Measurements from ENCODE around the gene OR2A14.
A peak's percentile ranks its signal among the peaks of the same experiment; 100 is the strongest.
"Not testable (repeated sequence)": the region's sequence is repeated elsewhere in the genome, so short reads cannot be mapped to it uniquely, and the experiment has no call there.

OR2A14 gene

DNA sequence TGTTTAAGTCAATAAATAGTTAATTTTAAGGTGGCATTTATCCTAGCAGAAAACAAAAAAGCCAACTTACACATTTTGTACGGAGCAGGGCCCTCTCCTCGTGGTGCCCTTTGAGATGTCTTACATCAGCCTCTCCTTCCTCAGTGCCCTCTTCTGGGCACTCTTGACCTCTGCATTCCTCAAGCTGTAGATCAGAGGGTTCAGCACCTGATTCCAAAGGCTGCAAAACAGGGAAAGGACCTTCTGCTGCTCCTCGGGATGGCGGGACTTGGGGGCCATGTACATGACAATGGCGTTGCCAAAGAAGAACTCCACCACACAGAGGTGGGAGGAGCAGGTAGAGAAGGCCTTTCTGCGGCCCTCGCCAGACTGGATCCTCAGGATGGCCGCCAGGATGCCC lies 4.6 kb upstream of the OR2A14 start:
- DNase-seq = no peak
- Histone ChIP-seq H4K91ac (ENCODE audit: low read depth, low read length) (no peak overlapping the region), H3K4me1 (ENCODE audit: control insufficient read depth in 1 of 2, insufficient read depth in 2 of 2, low read length in 2 of 2) (no peaks in the 10 kb centered on the region), H3K27me3 (ENCODE audit: insufficient read depth, low read length) (no peaks in the 10 kb centered on the region), H3K4ac (ENCODE audit: low read depth, low read length) (no peak overlapping the region), H2BK5ac (ENCODE audit: low read depth, low read length, poor library complexity) (no peak overlapping the region), H3K14ac (ENCODE audit: low read length) (no peak overlapping the region), H2AK5ac (ENCODE audit: low read length) (no peak overlapping the region), H4K12ac (ENCODE audit: low read depth, low read length) (no peak overlapping the region), H4K8ac (ENCODE audit: low read depth, low read length) (no peak overlapping the region), H3K27ac (ENCODE audit: low read depth, low read length) (no peak overlapping the region), H2BK12ac (ENCODE audit: low read length) (no peak overlapping the region), H2AFZ (ENCODE audit: insufficient read depth, low read length, poor library complexity) (no peak overlapping the region), H3K4me3 (ENCODE audit: low read depth, low read length) (no peak overlapping the region), H2BK120ac (ENCODE audit: insufficient read depth, low read length, poor library complexity) (no peak overlapping the region), H3K9me3 (ENCODE audit: insufficient read depth, low read depth, low read length) (no peaks in the 10 kb centered on the region), H3K18ac (ENCODE audit: low read length) (no peak overlapping the region), H3K23ac (ENCODE audit: low read length) (no peak overlapping the region), H3K79me1 (ENCODE audit: low read length) (no peaks in the 10 kb centered on the region), H3K79me2 (ENCODE audit: control insufficient read depth, insufficient read depth, low read length, poor library complexity) (no peaks in the 10 kb centered on the region), H3K9ac (ENCODE audit: low read length) (no peak overlapping the region), H3K4me2 (ENCODE audit: low read length) (no peak overlapping the region), H3K36me3 (ENCODE audit: control insufficient read depth in 1 of 2, insufficient read depth in 2 of 2, low read length in 2 of 2) (no peaks in the 10 kb centered on the region)
- no CpG with 5 or more reads among the region's 8 CpGs for WGBS (ENCODE audit: extremely low coverage, insufficient coverage, insufficient read length)

DNA sequence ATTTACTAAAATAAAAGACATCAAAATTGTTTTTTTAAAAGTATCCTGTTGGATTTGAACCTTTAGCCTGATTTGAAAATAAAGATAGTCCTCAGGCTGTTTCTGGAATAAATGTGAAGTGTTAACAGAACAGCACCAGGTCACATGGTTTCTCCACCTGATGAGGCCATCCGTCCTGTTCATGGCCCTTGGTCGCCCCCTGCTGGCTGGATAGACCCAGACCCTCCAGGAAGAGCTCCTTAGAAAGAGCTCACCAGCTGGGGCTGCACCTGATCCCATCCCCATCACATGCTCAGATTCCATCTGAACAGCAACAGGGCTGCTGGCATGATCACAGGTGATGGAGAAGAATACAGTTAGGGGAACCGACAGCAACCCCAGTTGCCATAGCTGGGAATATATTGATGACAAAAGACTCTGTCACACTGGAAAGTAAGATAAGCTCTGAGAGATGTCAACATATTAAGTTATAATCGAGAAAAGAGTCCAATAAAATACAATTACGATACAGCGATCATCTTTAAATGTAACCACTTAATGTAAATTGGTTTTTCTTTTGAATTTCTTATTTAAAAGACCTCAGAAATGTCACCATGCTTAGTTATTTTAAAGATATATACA lies 4.8 kb downstream of the OR2A14 start:
- Histone ChIP-seq H3K79me1 (ENCODE audit: low read length) (no peaks in the 10 kb centered on the region), H2BK120ac (ENCODE audit: insufficient read depth, low read length, poor library complexity) (no peak overlapping the region), H3K14ac (ENCODE audit: low read length) (no peak overlapping the region), H4K91ac (ENCODE audit: low read depth, low read length) (no peak overlapping the region), H2AFZ (ENCODE audit: insufficient read depth, low read length, poor library complexity) (no peak overlapping the region), H3K4ac (ENCODE audit: low read depth, low read length) (no peak overlapping the region), H2AK5ac (ENCODE audit: low read length) (no peak overlapping the region), H2BK5ac (ENCODE audit: low read depth, low read length, poor library complexity) (no peak overlapping the region), H2BK12ac (ENCODE audit: low read length) (no peak overlapping the region), H3K18ac (ENCODE audit: low read length) (no peak overlapping the region), H3K27me3 (ENCODE audit: insufficient read depth, low read length) (no peaks in the 10 kb centered on the region), H3K23ac (ENCODE audit: low read length) (no peak overlapping the region), H3K9ac (ENCODE audit: low read length) (no peak overlapping the region), H3K4me3 (ENCODE audit: low read depth, low read length) (no peak overlapping the region), H3K27ac (ENCODE audit: low read depth, low read length) (no peak overlapping the region), H4K8ac (ENCODE audit: low read depth, low read length) (no peak overlapping the region), H3K9me3 (ENCODE audit: insufficient read depth, low read depth, low read length) (no peaks in the 10 kb centered on the region), H3K4me1 (ENCODE audit: control insufficient read depth in 1 of 2, insufficient read depth in 2 of 2, low read length in 2 of 2) (no peaks in the 10 kb centered on the region), H4K12ac (ENCODE audit: low read depth, low read length) (no peak overlapping the region), H3K4me2 (ENCODE audit: low read length) (no peak overlapping the region), H3K79me2 (ENCODE audit: control insufficient read depth, insufficient read depth, low read length, poor library complexity) (no peaks in the 10 kb centered on the region), H3K36me3 (ENCODE audit: control insufficient read depth in 1 of 2, insufficient read depth in 2 of 2, low read length in 2 of 2) (no peaks in the 10 kb centered on the region)
- no CpG with 5 or more reads among the region's 6 CpGs for WGBS (ENCODE audit: extremely low coverage, insufficient coverage, insufficient read length)
- DNase-seq = peak; percentile 84 to 91

DNA sequence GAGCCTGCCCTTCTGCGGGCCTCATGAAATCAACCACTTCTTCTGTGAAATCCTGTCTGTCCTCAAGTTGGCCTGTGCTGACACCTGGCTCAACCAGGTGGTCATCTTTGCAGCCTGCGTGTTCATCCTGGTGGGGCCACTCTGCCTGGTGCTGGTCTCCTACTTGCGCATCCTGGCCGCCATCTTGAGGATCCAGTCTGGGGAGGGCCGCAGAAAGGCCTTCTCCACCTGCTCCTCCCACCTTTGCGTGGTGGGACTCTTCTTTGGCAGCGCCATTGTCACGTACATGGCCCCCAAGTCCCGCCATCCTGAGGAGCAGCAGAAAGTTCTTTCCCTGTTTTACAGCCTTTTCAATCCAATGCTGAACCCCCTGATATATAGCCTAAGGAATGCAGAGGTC lies 6.6 kb downstream of the OR2A14 start:
- H2BK5ac ChIP-seq (ENCODE audit: low read depth, low read length, poor library complexity); H3K79me1 ChIP-seq (ENCODE audit: low read length); H3K9ac ChIP-seq (ENCODE audit: low read length); H3K9me3 ChIP-seq (ENCODE audit: insufficient read depth, low read depth, low read length); H2BK12ac ChIP-seq (ENCODE audit: low read length); H3K4me3 ChIP-seq (ENCODE audit: low read depth, low read length); H3K14ac ChIP-seq (ENCODE audit: low read length); H4K8ac ChIP-seq (ENCODE audit: low read depth, low read length); H2AFZ ChIP-seq (ENCODE audit: insufficient read depth, low read length, poor library complexity); H3K36me3 ChIP-seq (ENCODE audit: control insufficient read depth in 1 of 2, insufficient read depth in 2 of 2, low read length in 2 of 2); H4K12ac ChIP-seq (ENCODE audit: low read depth, low read length); H3K79me2 ChIP-seq (ENCODE audit: control insufficient read depth, insufficient read depth, low read length, poor library complexity); H3K4me1 ChIP-seq (ENCODE audit: control insufficient read depth in 1 of 2, insufficient read depth in 2 of 2, low read length in 2 of 2); H3K23ac ChIP-seq (ENCODE audit: low read length); H2AK5ac ChIP-seq (ENCODE audit: low read length); H3K27ac ChIP-seq (ENCODE audit: low read depth, low read length); DNase-seq; H4K91ac ChIP-seq (ENCODE audit: low read depth, low read length); H2BK120ac ChIP-seq (ENCODE audit: insufficient read depth, low read length, poor library complexity); H3K27me3 ChIP-seq (ENCODE audit: insufficient read depth, low read length); H3K4ac ChIP-seq (ENCODE audit: low read depth, low read length); H3K4me2 ChIP-seq (ENCODE audit: low read length); H3K18ac ChIP-seq (ENCODE audit: low read length): not testable (repeated sequence)
- no CpG with 5 or more reads among the region's 9 CpGs for WGBS (ENCODE audit: extremely low coverage, insufficient coverage, insufficient read length)

DNA sequence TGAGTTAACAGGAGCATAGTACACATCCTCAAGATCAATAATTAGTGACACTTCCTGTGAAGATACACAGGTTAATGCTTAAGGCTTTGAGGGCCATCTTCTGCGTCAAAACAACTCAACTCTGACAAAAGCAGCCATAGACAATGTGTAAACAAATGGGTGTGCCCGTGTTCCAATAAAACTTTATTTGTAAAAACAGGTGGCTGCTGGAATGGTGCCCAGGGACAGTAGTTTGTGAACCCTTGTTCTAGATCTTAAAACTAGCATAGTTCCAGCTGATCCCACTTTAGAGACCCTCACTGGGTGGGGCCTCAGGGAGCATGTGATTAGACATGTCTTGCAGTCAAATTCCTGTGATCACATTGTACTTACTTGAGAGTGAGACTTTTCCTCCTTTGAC lies 7.8 kb downstream of the OR2A14 start:
- Histone ChIP-seq H3K4me3 (ENCODE audit: low read depth, low read length) (no peak overlapping the region), H2BK12ac (ENCODE audit: low read length) (no peak overlapping the region), H2AK5ac (ENCODE audit: low read length) (no peak overlapping the region), H3K4me2 (ENCODE audit: low read length) (no peak overlapping the region), H3K36me3 (ENCODE audit: control insufficient read depth in 1 of 2, insufficient read depth in 2 of 2, low read length in 2 of 2) (no peaks in the 10 kb centered on the region), H4K12ac (ENCODE audit: low read depth, low read length) (no peak overlapping the region), H3K9me3 (ENCODE audit: insufficient read depth, low read depth, low read length) (no peaks in the 10 kb centered on the region), H3K18ac (ENCODE audit: low read length) (no peak overlapping the region), H3K9ac (ENCODE audit: low read length) (no peak overlapping the region), H3K14ac (ENCODE audit: low read length) (no peak overlapping the region), H4K91ac (ENCODE audit: low read depth, low read length) (no peak overlapping the region), H3K27ac (ENCODE audit: low read depth, low read length) (no peak overlapping the region), H3K4me1 (ENCODE audit: control insufficient read depth in 1 of 2, insufficient read depth in 2 of 2, low read length in 2 of 2) (no peaks in the 10 kb centered on the region), H4K8ac (ENCODE audit: low read depth, low read length) (no peak overlapping the region), H3K27me3 (ENCODE audit: insufficient read depth, low read length) (no peaks in the 10 kb centered on the region), H2BK120ac (ENCODE audit: insufficient read depth, low read length, poor library complexity) (no peak overlapping the region), H3K79me1 (ENCODE audit: low read length) (no peaks in the 10 kb centered on the region), H2BK5ac (ENCODE audit: low read depth, low read length, poor library complexity) (no peak overlapping the region), H2AFZ (ENCODE audit: insufficient read depth, low read length, poor library complexity) (no peak overlapping the region), H3K23ac (ENCODE audit: low read length) (no peak overlapping the region), H3K79me2 (ENCODE audit: control insufficient read depth, insufficient read depth, low read length, poor library complexity) (no peaks in the 10 kb centered on the region), H3K4ac (ENCODE audit: low read depth, low read length) (no peak overlapping the region)
- WGBS (ENCODE audit: extremely low coverage, insufficient coverage, insufficient read length) = no CpG with 5 or more reads among the region's 2 CpGs
- no peak for DNase-seq

Measured in trophoblast cell (in vitro differentiated cells and primary cell).